Heart left ventricle (tissue), 16 donors: Measurements from ENCODE around the gene CNDP2. TPM values are rescaled to one million over a fixed set of nuclear protein-coding genes. Genes with fewer than 3 reads are reported as not detected.
A peak's percentile ranks its signal among the peaks of the same experiment; 100 is the strongest.

Source experiments
- ATAC-seq, 4 donors: fragments of 200-7000 bp; cut with Tn5 transposase; one replicate each; pipeline ENCODE4 v1.9.1; 2020 to 2022; ENCODE audit warnings: moderate library complexity in 4 of 4, mild to moderate bottlenecking in 3 of 4, moderate number of reproducible peaks in 1 of 4
- DNase-seq, 5 donors: peaks; one replicate each; pipeline ENCODE4 v3.0.0-alpha.2; 2020
- H3K27ac ChIP-seq, 12 donors: fragments of 200-600 bp; sonication (generic) in 4 of 12; one replicate each; pipeline versions ENCODE4 v1.5.0 to v1.8.0; 2016 to 2022; ENCODE audit warnings: mild to moderate bottlenecking in 2 of 12
- H3K27me3 ChIP-seq, 9 donors: fragments of 200-600 bp; sonication (generic) in 2 of 9; one replicate each; pipeline versions ENCODE4 v1.5.1 to v1.8.0; 2016 to 2022; ENCODE audit warnings: mild to moderate bottlenecking in 3 of 9
- H3K36me3 ChIP-seq, 9 donors: fragments of 200-600 bp; sonication (generic) in 2 of 9; one replicate each; pipeline versions ENCODE4 v1.5.0 to v1.8.0; 2018 to 2022; ENCODE audit warnings: mild to moderate bottlenecking in 2 of 9
- H3K4me1 ChIP-seq, 12 donors: fragments of 200-600 bp; sonication (generic) in 4 of 12; one replicate each; pipeline versions ENCODE4 v1.5.0 to v1.8.0; 2016 to 2022; ENCODE audit warnings: mild to moderate bottlenecking in 3 of 12
- H3K4me3 ChIP-seq, 12 donors: fragments of 200-600 bp; sonication (generic) in 4 of 12; one replicate each; pipeline versions ENCODE4 v1.5.0 to v1.8.0; 2017 to 2022; ENCODE audit warnings: mild to moderate bottlenecking in 9 of 12, moderate library complexity in 4 of 12
- H3K9me3 ChIP-seq, 12 donors: fragments of 200-600 bp; sonication (generic) in 4 of 12; one replicate each; pipeline versions ENCODE4 v1.5.0 to v1.8.0; 2016 to 2022; ENCODE audit warnings: mild to moderate bottlenecking in 1 of 12
- POLR2A ChIP-seq, 2 donors: fragments of 450-650 bp; IDR thresholded peaks; one replicate each; pipeline ENCODE4 v1.6.1; 2017; ENCODE audit warnings: antibody characterized with exemption in 2 of 2, mild to moderate bottlenecking in 2 of 2, moderate library complexity in 2 of 2
- WGBS, 4 donors: extraction: QIAGEN DNeasy Blood & Tissue Kit in 2 of 4; methylation state at CpG; one replicate each; pipeline versions ENCODE4 v1.1.5 to v1.1.7; 2013 to 2018; 5-methylcytosine and 5-hydroxymethylcytosine counted together
- intact Hi-C, 10 donors: fragments of 100-400 bp; cut with DNase I; formaldehyde crosslinking; loops; one replicate each; pipeline versions ENCODE4 v1.11.1 to v1.14.2; 2022
- polyA plus RNA-seq, 2 donors: library from polyadenylated mRNA; stranded (reverse); fragments of 200-250 nt; gene quantifications; one replicate each; pipeline ENCODE4 v1.2.3, GENCODE V29; 2013
- total RNA-seq, 9 donors: library from RNA; depleted of rRNA in 2 of 9; stranded (reverse); fragments of >200 nt in 2 of 9; fragmentation: NEBNext Ultra II Directional in 3 of 9; extraction: Animal tissue kit (Norgen Biotek cat#: 25700) in 3 of 9; gene quantifications; one replicate each; pipeline versions ENCODE4 v1.1.0 to v1.2.4, GENCODE V29; 2016 to 2023
- TF ChIP-seq, protein P1 (sequence below), 12 donors: fragments of 200-600 bp; sonication (generic) in 4 of 12; IDR thresholded peaks; one replicate each; pipeline versions ENCODE4 v1.5.0 to v1.8.0; 2018 to 2022; ENCODE audit warnings: antibody characterized with exemption in 12 of 12, mild to moderate bottlenecking in 5 of 12
- donor health status: ischemic (EF 13 %, LVEDD 7.1; RV severe dilation, severe dysfunction).
- donor health status: healthy with polysubstance abuse.
- donor health status: DM: no; HTN: yes; CAD: no.
- donor health status: DM: no; HTN: no; CAD: no.
- donor health status: ischemic (EF 25% LVEDD 6.9; RV normal size, moderate dysfunction).
- donor health status: ischemic (EF 25% LVEDD 5.7; RV mildly dilated, moderate dysfunction).
- donor health status: healthy.
- donor health status: DM: yes; HTN: yes; CAD: no.
- donor health status: ischemic (EF 35%, LVEDD 5.7; RV mildly dilated, moderate dysfunction).
- donor health status: nonischemic (EF 11% LVEDD 7.7; RV severe dilation, severe dysfunction).
- donor health status: DM: yes; HTN: yes; CAD: no.
- donor health status: PGD.
- donor health status: ischemic (EF 29% LVEDD 5.4; RV normal size, mild dysfunction).
- donor health status: nonischemic (EF 23%, LVEDD 6.1; RV moderate dilation, normal function).

CNDP2 gene
- total and polyA plus RNA-seq, 11 donors = 38.3 to 162 (median 76.3) TPM

- ATAC-seq = peak in 3 of 4 donors; percentile 78 to 89 (median 84)
- intact Hi-C loops = loop anchor here in 1 of 10 donors (10.0 kb wide), 1 partner anchor 64 kb away; no protein-coding TSS in a partner anchor
- 43 to 68% (median 51%) methylated on average over 3 of the region's 3 CpGs for WGBS, 4 donors
Measured at GRCh38 chr18:74468547-74469061, 27.6 kb upstream of the CNDP2 start.

GRCh38 chr18:74472312-74472711 lies 23.9 kb upstream of the CNDP2 start:
- ATAC-seq = no peak
- intact Hi-C loops = loop anchor here in 4 of 10 donors (10.0 kb wide), 1 partner anchor 278 kb away; no protein-coding TSS in a partner anchor
- TF ChIP-seq, protein P1, sequence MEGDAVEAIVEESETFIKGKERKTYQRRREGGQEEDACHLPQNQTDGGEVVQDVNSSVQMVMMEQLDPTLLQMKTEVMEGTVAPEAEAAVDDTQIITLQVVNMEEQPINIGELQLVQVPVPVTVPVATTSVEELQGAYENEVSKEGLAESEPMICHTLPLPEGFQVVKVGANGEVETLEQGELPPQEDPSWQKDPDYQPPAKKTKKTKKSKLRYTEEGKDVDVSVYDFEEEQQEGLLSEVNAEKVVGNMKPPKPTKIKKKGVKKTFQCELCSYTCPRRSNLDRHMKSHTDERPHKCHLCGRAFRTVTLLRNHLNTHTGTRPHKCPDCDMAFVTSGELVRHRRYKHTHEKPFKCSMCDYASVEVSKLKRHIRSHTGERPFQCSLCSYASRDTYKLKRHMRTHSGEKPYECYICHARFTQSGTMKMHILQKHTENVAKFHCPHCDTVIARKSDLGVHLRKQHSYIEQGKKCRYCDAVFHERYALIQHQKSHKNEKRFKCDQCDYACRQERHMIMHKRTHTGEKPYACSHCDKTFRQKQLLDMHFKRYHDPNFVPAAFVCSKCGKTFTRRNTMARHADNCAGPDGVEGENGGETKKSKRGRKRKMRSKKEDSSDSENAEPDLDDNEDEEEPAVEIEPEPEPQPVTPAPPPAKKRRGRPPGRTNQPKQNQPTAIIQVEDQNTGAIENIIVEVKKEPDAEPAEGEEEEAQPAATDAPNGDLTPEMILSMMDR (IDR thresholded peaks at IDR 0.05) = no peak
- H3K27me3 ChIP-seq = no peaks in the 10 kb centered on the region
- WGBS, 4 donors = 41 to 69% (median 63%) methylated on average over 2 of the region's 2 CpGs
- H3K4me3 ChIP-seq = no peak overlapping the region
- H3K9me3 ChIP-seq = peaks cover 0 to 7% (median 0%) of the 10 kb centered on the region in 12 donors
- H3K4me1 ChIP-seq = peaks cover 0 to 27% (median 6%) of the 10 kb centered on the region in 12 donors
- DNase-seq = no peak
- no peak overlapping the region for H3K27ac ChIP-seq
- no peaks in the 10 kb centered on the region for H3K36me3 ChIP-seq

More at GRCh38 chr18:74468547-74469061, 27.6 kb upstream of the CNDP2 start:
- no peak for DNase-seq
- Histone ChIP-seq H3K36me3 (no peaks in the 10 kb centered on the region), H3K9me3 (peaks cover 0 to 7% (median 0%) of the 10 kb centered on the region in 12 donors), H3K27me3 (no peaks in the 10 kb centered on the region), H3K4me3 (no peak overlapping the region), H3K4me1 (peaks cover 0 to 19% (median 6%) of the 10 kb centered on the region in 12 donors), H3K27ac (peak overlapping the region in 6 of 12 donors; percentile 15 to 40 (median 24))
- no peak for TF ChIP-seq POLR2A (IDR thresholded peaks at IDR 0.05)
- TF ChIP-seq, protein P1 (IDR thresholded peaks at IDR 0.05) = no peak

GRCh38 chr18:74473976-74474640 lies 22.1 kb upstream of the CNDP2 start:
- no peak for ATAC-seq
- H3K4me1 ChIP-seq = peaks cover 0 to 14% (median 0%) of the 10 kb centered on the region in 12 donors
- no peak overlapping the region for H3K4me3 ChIP-seq
- H3K27me3 ChIP-seq = no peaks in the 10 kb centered on the region
- WGBS, 4 donors = 93 to 96% (median 94%) methylated on average over 3 of the region's 3 CpGs
- intact Hi-C loops = loop anchor here in 5 of 10 donors (1.0 to 10.0 kb wide), 2 partner anchors 25 to 279 kb away; no protein-coding TSS in a partner anchor
- peaks cover 0 to 7% (median 0%) of the 10 kb centered on the region in 12 donors for H3K9me3 ChIP-seq
- H3K36me3 ChIP-seq = no peaks in the 10 kb centered on the region
- no peak for TF ChIP-seq POLR2A (IDR thresholded peaks at IDR 0.05)
- H3K27ac ChIP-seq = no peak overlapping the region
- DNase-seq = no peak

DNA sequence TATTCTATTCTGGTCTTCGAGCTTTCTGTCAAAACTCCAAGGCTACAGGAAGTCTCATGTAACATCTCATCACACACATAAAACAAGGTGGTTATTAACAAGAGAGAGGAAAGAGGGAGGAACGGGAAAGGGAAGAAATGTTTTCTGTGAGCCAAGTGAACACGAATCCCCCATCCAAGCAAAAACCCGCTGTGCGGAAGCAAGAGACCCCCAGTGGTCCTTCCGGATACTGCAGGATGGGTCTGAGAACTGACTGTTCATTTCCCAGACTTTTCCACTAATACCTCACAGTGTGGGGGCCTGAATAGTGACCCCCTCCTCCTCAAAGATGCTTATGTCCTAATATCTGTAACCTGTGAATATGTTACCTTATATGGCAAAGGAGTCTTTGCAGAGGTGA lies 20.0 kb upstream of the CNDP2 start:
- 13 to 17% (median 14%) methylated on average over 6 of the region's 6 CpGs for WGBS, 4 donors
- ATAC-seq (peak in 3 of 4 donors; percentile 41 to 67 (median 64)), DNase-seq (peak in 3 of 5 donors; percentile 47 to 57 (median 57))
- Histone ChIP-seq H3K27ac (no peak overlapping the region), H3K36me3 (no peaks in the 10 kb centered on the region), H3K4me1 (peaks cover 0 to 27% (median 0%) of the 10 kb centered on the region in 12 donors), H3K9me3 (peaks cover 0 to 6% (median 0%) of the 10 kb centered on the region in 12 donors), H3K4me3 (no peak overlapping the region), H3K27me3 (no peaks in the 10 kb centered on the region)
- intact Hi-C loops = loop anchor here (1.0 to 10.0 kb wide), 5 partner anchors 123 to 281 kb away; no protein-coding TSS in a partner anchor
- TF ChIP-seq, protein P1 (IDR thresholded peaks at IDR 0.05) = peak; percentile 58 to 86 (median 78)
- no peak for TF ChIP-seq POLR2A (IDR thresholded peaks at IDR 0.05)
